Neural cell (in vitro differentiated cells): ENCODE results near the gene DCLK1.

Experiments used
- EP300 ChIP-seq: fragments of 450-650 bp; conservative IDR thresholded peaks from 2 replicates; pipeline ENCODE4 v1.6.1; 2014; ENCODE audit warnings: antibody characterized with exemption, mild to moderate bottlenecking, moderate library complexity; ENCODE audit not compliant: poor library complexity, severe bottlenecking
- EZH2 ChIP-seq: fragments of 200-600, 300-800 bp; shearing (Covaris generic), sonication (generic); IDR thresholded peaks from 2 replicates; pipeline ENCODE4 v1.6.1; 2014; ENCODE audit warnings: antibody characterized with exemption, low read length, borderline replicate concordance, mild to moderate bottlenecking; ENCODE audit not compliant: insufficient read depth, poor library complexity, severe bottlenecking
- MXI1 ChIP-seq: fragments of 450-650 bp; conservative IDR thresholded peaks from 2 replicates; pipeline ENCODE4 v1.6.1; 2014; ENCODE audit warnings: antibody characterized with exemption, mild to moderate bottlenecking; ENCODE audit not compliant: poor library complexity, severe bottlenecking
- POLR2AphosphoS5 ChIP-seq: IDR thresholded peaks from 2 replicates; pipeline ENCODE4 v1.6.1; 2012
- SMC3 ChIP-seq: fragments of 450-650 bp; conservative IDR thresholded peaks from 2 replicates; pipeline ENCODE4 v1.6.1; 2014; ENCODE audit warnings: antibody characterized with exemption, mild to moderate bottlenecking, moderate library complexity; ENCODE audit not compliant: poor library complexity
- TF ChIP-seq, protein P1 (sequence below): fragments of 450-650 bp; IDR thresholded peaks from 2 replicates; pipeline ENCODE4 v1.5.1; 2014; ENCODE audit warnings: antibody characterized with exemption, mild to moderate bottlenecking, moderate library complexity; ENCODE audit not compliant: poor library complexity, severe bottlenecking

- TF ChIP-seq MXI1 (no peak), SMC3 (no peak), EZH2 (no peak), POLR2AphosphoS5 (no peak), EP300 (no peak)
- TF ChIP-seq, protein P1, sequence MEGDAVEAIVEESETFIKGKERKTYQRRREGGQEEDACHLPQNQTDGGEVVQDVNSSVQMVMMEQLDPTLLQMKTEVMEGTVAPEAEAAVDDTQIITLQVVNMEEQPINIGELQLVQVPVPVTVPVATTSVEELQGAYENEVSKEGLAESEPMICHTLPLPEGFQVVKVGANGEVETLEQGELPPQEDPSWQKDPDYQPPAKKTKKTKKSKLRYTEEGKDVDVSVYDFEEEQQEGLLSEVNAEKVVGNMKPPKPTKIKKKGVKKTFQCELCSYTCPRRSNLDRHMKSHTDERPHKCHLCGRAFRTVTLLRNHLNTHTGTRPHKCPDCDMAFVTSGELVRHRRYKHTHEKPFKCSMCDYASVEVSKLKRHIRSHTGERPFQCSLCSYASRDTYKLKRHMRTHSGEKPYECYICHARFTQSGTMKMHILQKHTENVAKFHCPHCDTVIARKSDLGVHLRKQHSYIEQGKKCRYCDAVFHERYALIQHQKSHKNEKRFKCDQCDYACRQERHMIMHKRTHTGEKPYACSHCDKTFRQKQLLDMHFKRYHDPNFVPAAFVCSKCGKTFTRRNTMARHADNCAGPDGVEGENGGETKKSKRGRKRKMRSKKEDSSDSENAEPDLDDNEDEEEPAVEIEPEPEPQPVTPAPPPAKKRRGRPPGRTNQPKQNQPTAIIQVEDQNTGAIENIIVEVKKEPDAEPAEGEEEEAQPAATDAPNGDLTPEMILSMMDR: no peak
These were observed 242.2 kb downstream of the DCLK1 start for GRCh38 chr13:35888981-35889380.
